CD1c-positive myeloid dendritic cell (primary cell): Measurements from ENCODE around the gene TMEM184A.
A peak's percentile ranks its signal among the peaks of the same experiment; 100 is the strongest.

Experiments used
- DNase-seq: peaks from one replicate; pipeline ENCODE4 v3.0.0-alpha.2; 2016; ENCODE audit errors: extremely low spot score

TMEM184A gene

GRCh38 chr7:1555813-1556543 is at the start of gene TMEM184A:
TMEM184A (minus strand) TSS chr7:1556205; CDS start chr7:1555484, 721 bp downstream.
- DNase-seq: no peak

- no peak for DNase-seq
Measured at GRCh38 chr7:1604383-1604782, 48.4 kb upstream of the TMEM184A start.

- no peak for DNase-seq
Measured at GRCh38 chr7:1603346-1604225, 47.6 kb upstream of the TMEM184A start.

GRCh38 chr7:1602386-1602785 is 46.4 kb upstream of the TMEM184A start:
- DNase-seq: no peak

- DNase-seq: no peak
Measured at GRCh38 chr7:1601956-1602355, 46.0 kb upstream of the TMEM184A start.

GRCh38 chr7:1599640-1600395 is 43.8 kb upstream of the TMEM184A start:
- DNase-seq: no peak

GRCh38 chr7:1598961-1599639 is 43.1 kb upstream of the TMEM184A start:
- no peak for DNase-seq

GRCh38 chr7:1598286-1598685 is 42.3 kb upstream of the TMEM184A start:
- no peak for DNase-seq

GRCh38 chr7:1597791-1598190 is 41.8 kb upstream of the TMEM184A start:
- no peak for DNase-seq

GRCh38 chr7:1597066-1597760 is 41.2 kb upstream of the TMEM184A start:
- peak; percentile 36 for DNase-seq

- DNase-seq: no peak
Measured at GRCh38 chr7:1596181-1597043, 40.4 kb upstream of the TMEM184A start.

- no peak for DNase-seq
Measured at GRCh38 chr7:1595636-1596035, 39.6 kb upstream of the TMEM184A start.

GRCh38 chr7:1595027-1595426 is 39.0 kb upstream of the TMEM184A start:
- DNase-seq: no peak

GRCh38 chr7:1593904-1594421 is 38.0 kb upstream of the TMEM184A start:
- DNase-seq: no peak

- DNase-seq: peak; percentile 12
Measured at GRCh38 chr7:1593091-1593866, 37.3 kb upstream of the TMEM184A start.

- no peak for DNase-seq
Measured at GRCh38 chr7:1592299-1592871, 36.4 kb upstream of the TMEM184A start.

GRCh38 chr7:1591876-1592275 is 35.9 kb upstream of the TMEM184A start:
- DNase-seq: no peak

- DNase-seq: no peak
Measured at GRCh38 chr7:1591396-1591795, 35.4 kb upstream of the TMEM184A start.

GRCh38 chr7:1590887-1591286 is 34.9 kb upstream of the TMEM184A start:
- DNase-seq: no peak
